ENCODE data around the gene FAM114A1. TPM values are rescaled to one million over a fixed set of nuclear protein-coding genes. Genes with fewer than 3 reads are reported as not detected.
"Not testable (repeated sequence)": the region's sequence is repeated elsewhere in the genome, so short reads cannot be mapped to it uniquely, and the experiment has no call there.

FAM114A1 gene
- total RNA-seq, 1 donor from 2014 or later, result 159 TPM

GRCh38 chr4:38985410-38986100 is 117.9 kb downstream of the FAM114A1 start:
- H2AFZ ChIP-seq (ENCODE audit: low read depth, low read length), result peak overlapping the region; percentile 31
- peak overlapping the region; percentile 12 for H3K4me2 ChIP-seq (ENCODE audit: low read length)
- FAIRE-seq, result no peak
- DNase-seq (ENCODE audit: low read depth), result no peak
- H3K27me3 ChIP-seq (ENCODE audit: insufficient read depth, low read length), result no peaks in the 10 kb centered on the region
- H3K36me3 ChIP-seq (ENCODE audit: insufficient read depth, low read length), result no peaks in the 10 kb centered on the region
- Mint-ChIP-seq H3K4me1 (ENCODE audit: low read depth, unreplicated experiment) (peaks cover 32% of the 10 kb centered on the region), H3K4me3 (ENCODE audit: unreplicated experiment) (no peak overlapping the region), H3K36me3 (ENCODE audit: low read depth, unreplicated experiment) (no peaks in the 10 kb centered on the region), H3K9me3 (ENCODE audit: unreplicated experiment) (no peaks in the 10 kb centered on the region), H3K27me3 (ENCODE audit: low read depth, unreplicated experiment) (no peaks in the 10 kb centered on the region), H3K27ac (ENCODE audit: unreplicated experiment) (no peak overlapping the region)
- no peaks in the 10 kb centered on the region for H4K20me1 ChIP-seq (ENCODE audit: insufficient read depth, low read length)
- peaks cover 21% of the 10 kb centered on the region for H3K4me1 ChIP-seq (ENCODE audit: insufficient read depth, low read length)
- H3K4me3 ChIP-seq (ENCODE audit: insufficient read depth, low read depth, low read length), result no peak overlapping the region
- H3K9ac ChIP-seq (ENCODE audit: low read length), result no peak overlapping the region
- H3K27ac ChIP-seq (ENCODE audit: low read depth, low read length), result no peak overlapping the region
- TF ChIP-seq EZH2 (IDR thresholded peaks at IDR 0.05; ENCODE audit: insufficient read depth, low read length) (no peak), CTCF (IDR thresholded peaks at IDR 0.05; ENCODE audit: insufficient read depth, low read depth, low read length) (no peak)
- no peaks in the 10 kb centered on the region for H3K9me3 ChIP-seq (ENCODE audit: insufficient read depth, low read depth, low read length)
- H3K79me2 ChIP-seq (ENCODE audit: insufficient read depth, low read length), result no peaks in the 10 kb centered on the region

GRCh38 chr4:38987491-38987890 is 119.9 kb downstream of the FAM114A1 start:
- Mint-ChIP-seq H3K4me1 (ENCODE audit: low read depth, unreplicated experiment) (peaks cover 21% of the 10 kb centered on the region), H3K27ac (ENCODE audit: unreplicated experiment) (no peak overlapping the region), H3K4me3 (ENCODE audit: unreplicated experiment) (no peak overlapping the region), H3K9me3 (ENCODE audit: unreplicated experiment) (no peaks in the 10 kb centered on the region), H3K36me3 (ENCODE audit: low read depth, unreplicated experiment) (no peaks in the 10 kb centered on the region), H3K27me3 (ENCODE audit: low read depth, unreplicated experiment) (no peaks in the 10 kb centered on the region)
- H3K4me2 ChIP-seq (ENCODE audit: low read length), result no peak overlapping the region
- H3K36me3 ChIP-seq (ENCODE audit: insufficient read depth, low read length), result no peaks in the 10 kb centered on the region
- H3K27me3 ChIP-seq (ENCODE audit: insufficient read depth, low read length), result no peaks in the 10 kb centered on the region
- H4K20me1 ChIP-seq (ENCODE audit: insufficient read depth, low read length), result no peaks in the 10 kb centered on the region
- TF ChIP-seq EZH2 (IDR thresholded peaks at IDR 0.05; ENCODE audit: insufficient read depth, low read length) (no peak), CTCF (IDR thresholded peaks at IDR 0.05; ENCODE audit: insufficient read depth, low read depth, low read length) (no peak)
- H3K27ac ChIP-seq (ENCODE audit: low read depth, low read length), result no peak overlapping the region
- H3K79me2 ChIP-seq (ENCODE audit: insufficient read depth, low read length), result no peaks in the 10 kb centered on the region
- peaks cover 13% of the 10 kb centered on the region for H3K4me1 ChIP-seq (ENCODE audit: insufficient read depth, low read length)
- H3K9me3 ChIP-seq (ENCODE audit: insufficient read depth, low read depth, low read length), result no peaks in the 10 kb centered on the region
- H2AFZ ChIP-seq (ENCODE audit: low read depth, low read length), result no peak overlapping the region
- DNase-seq (ENCODE audit: low read depth), result no peak
- H3K4me3 ChIP-seq (ENCODE audit: insufficient read depth, low read depth, low read length), result no peak overlapping the region
- FAIRE-seq, result no peak
- no peak overlapping the region for H3K9ac ChIP-seq (ENCODE audit: low read length)

- DNase-seq (ENCODE audit: low read depth), result peak; percentile 26
- not testable (repeated sequence) for H3K27ac Mint-ChIP-seq (ENCODE audit: unreplicated experiment); H3K36me3 ChIP-seq (ENCODE audit: insufficient read depth, low read length); H3K27me3 ChIP-seq (ENCODE audit: insufficient read depth, low read length); H3K9me3 Mint-ChIP-seq (ENCODE audit: unreplicated experiment); H3K4me3 ChIP-seq (ENCODE audit: insufficient read depth, low read depth, low read length); H3K27ac ChIP-seq (ENCODE audit: low read depth, low read length); H3K9ac ChIP-seq (ENCODE audit: low read length); H3K79me2 ChIP-seq (ENCODE audit: insufficient read depth, low read length); H3K9me3 ChIP-seq (ENCODE audit: insufficient read depth, low read depth, low read length); H3K4me3 Mint-ChIP-seq (ENCODE audit: unreplicated experiment); FAIRE-seq; H3K27me3 Mint-ChIP-seq (ENCODE audit: low read depth, unreplicated experiment); H4K20me1 ChIP-seq (ENCODE audit: insufficient read depth, low read length); H3K36me3 Mint-ChIP-seq (ENCODE audit: low read depth, unreplicated experiment)
- H3K4me1 ChIP-seq (ENCODE audit: insufficient read depth, low read length), result peaks cover 13% of the 10 kb centered on the region
- peak overlapping the region; percentile 8 for H3K4me2 ChIP-seq (ENCODE audit: low read length)
- peak overlapping the region; percentile 50 for H2AFZ ChIP-seq (ENCODE audit: low read depth, low read length)
- H3K4me1 Mint-ChIP-seq (ENCODE audit: low read depth, unreplicated experiment), result peaks cover 21% of the 10 kb centered on the region
Measured at GRCh38 chr4:38988353-38988752, 120.7 kb downstream of the FAM114A1 start.
